Activated CD8-positive, alpha-beta memory T cell treated with anti-CD3 and anti-CD28 coated beads, Interleukin-2, amount 50 U/mL, for 48 hours (primary cell): ENCODE measurements around the gene TRIM47.

Experiments used
- DNase-seq: peaks from one replicate; pipeline ENCODE4 v3.0.0-alpha.2; 2020

TRIM47 gene

DNA sequence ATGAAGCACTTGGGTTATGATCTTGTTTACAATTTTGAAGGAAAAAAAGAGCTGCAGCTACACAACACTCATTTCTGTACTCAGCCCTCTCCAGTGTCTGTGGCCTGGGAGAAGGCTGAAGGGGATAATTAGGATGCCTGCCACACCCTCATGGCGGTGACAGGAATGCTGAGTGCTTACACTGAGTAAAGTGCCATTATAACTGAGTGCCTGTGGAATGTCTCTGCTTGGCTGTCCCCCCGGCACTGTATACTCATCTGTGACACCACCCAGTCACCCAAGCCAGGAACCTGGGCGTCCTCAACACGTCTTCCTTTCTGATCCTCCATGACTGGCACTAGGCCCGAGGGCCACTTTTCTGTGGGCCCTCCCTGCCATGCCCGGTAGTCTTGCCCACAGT, 29.8 kb upstream of the TRIM47 start:
- DNase-seq, result no peak

DNA sequence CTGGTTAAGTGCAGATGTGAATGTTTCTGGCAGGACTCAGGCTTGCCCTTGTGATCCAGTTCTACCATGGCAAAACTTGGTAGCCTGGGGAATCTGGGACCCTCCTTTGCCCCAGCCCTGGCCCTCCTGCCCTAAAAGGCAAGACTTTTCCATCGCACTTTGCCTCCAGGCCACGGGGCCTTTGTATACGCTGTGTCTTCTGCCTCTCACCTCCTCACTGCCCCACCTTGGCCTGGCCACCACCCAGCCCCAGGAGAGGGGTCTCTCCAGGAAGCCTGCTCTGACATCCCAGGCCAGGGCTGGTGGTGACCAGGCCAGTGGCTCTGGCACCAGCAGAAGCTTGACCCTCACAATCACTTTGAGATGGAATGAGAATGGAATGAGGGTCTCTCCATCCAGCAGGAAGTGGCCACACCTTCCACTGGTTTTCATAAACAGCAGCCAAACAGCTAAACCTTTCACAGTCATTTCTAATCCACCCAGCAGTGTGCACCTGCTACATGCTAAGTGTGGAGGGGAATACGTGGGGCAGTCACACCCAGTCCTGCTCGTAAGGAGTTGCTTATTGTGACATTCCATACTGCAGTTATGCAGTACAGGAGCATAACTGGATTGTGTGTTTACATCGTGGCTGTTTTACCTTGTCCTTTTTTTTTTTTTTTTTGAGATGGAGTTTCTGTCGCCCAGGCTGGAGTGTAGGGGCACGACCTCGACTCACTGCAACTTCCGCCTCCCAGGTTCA, 27.9 kb upstream of the TRIM47 start:
- DNase-seq, result no peak

DNA sequence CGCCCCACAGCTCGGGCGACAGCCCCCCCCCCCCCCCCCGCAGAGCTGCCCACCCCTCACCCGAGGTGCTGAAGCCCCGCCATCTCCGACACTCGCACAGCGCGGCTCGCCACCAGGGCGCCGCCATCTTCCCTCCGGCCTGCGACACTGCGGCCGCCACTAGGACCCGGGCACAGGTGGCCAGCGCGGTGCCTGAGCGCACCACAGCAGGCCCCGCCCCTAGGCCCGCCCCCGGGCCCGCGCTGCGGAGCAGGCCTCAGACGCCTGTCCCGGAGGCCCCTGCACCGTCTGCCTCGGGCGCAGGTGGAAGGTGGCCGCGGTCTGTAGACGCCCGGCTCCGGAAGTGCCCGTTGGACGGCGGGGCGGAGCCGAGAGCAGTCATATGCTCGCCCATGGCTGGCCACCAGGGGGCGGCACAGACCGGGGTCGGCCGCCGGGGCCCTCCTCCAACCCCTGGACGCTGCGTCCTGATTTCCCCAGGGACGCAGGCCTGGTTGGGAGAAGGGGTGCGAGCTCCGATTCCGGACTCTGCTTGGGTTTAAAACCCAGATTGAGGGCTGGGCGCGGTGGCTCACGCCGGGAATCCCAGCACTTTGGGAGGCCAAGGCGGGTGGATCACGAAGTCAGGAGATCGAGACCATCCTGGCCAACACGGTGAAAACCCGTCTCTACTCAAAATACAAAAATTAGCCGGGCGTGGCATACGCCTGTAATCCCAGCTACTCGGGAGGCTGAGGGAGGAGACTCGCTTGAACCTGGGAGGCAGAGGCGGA, 26.6 kb upstream of the TRIM47 start, which contains the start of gene MRPL38:
MRPL38 (minus strand) TSS at position 136 of the 773 bp plus-strand sequence; CDS start at position 127, 9 bp downstream.
- peak; percentile 98 for DNase-seq

DNA sequence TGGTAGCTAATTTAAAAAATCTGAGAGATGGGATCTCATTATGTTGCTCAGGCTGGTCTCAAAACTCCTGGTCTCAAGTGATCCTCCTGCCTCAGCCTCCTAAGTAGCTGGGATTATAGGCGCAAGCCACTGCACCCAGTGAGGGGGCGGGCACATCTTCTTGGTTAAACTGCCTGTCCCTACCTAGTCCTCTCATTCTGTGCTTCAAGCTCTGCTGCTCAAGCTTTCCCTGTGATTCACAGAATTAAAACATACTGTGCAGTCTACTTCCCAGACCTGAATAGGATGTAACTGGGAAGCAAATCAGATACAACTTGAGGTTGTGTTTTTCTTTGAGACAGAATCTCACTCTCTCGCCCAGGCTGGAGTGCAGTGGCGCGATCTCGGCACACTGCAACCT, 24.0 kb upstream of the TRIM47 start:
- DNase-seq, result no peak

DNA sequence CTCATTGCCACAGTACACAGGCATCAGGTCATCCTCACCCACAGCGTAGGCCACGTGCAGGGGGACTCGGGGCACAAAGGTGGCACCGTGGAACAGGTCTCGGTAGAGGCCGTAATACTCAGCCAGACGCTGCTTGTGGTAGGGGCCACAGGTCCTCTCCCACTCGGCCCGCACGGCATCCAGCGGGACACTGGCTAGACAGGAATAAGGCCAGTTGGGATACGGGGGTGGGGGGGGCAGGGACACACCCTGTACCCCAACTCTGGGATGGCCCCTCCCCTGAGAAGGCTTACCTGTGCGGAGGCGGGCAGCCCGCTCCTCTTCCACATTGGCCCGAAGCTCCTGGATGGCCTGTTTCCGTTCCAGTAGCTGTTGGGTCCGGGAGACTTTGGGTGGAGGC, 23.3 kb upstream of the TRIM47 start:
- no peak for DNase-seq

DNA sequence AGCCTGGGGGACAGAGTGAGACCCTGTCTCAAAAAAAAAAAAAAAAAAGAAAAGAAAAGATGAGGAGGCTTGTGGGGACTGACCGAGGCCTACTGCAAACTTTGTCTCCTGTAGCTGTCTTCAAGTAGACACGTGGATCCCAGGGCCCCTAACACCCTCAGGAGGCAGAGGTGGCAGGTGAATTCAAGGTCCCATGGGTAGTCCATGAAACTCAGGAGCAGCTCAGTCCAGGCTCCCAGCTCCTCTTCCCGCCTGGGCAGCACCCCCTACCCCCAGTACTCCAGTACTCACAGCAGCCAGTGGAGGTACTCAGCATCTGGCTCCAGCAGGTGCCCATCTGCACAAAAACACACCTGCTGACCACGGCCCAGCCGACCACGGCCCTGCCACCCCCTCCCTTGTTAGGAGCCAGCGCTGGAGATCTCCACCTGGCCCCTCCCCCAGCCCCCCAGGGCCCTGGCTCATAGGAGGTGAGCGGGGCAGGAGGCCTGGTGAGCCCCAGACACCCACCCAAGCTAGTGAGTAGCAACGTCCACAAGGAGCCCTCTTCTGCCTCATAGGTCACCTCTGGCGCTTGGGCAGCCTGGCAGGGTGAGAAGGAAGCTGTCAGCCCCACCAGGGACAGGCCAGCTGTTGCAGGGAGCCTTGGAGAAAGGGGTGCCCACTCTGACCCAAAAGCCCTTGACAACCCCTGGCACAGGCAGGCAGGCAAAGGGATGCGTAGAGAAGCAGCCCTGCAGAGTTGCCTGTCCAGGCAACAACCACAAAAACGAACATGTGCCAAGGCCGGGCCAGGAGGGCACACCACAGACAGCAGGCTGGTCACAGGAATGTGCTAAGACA, 22.5 kb upstream of the TRIM47 start:
- DNase-seq, result no peak

DNA sequence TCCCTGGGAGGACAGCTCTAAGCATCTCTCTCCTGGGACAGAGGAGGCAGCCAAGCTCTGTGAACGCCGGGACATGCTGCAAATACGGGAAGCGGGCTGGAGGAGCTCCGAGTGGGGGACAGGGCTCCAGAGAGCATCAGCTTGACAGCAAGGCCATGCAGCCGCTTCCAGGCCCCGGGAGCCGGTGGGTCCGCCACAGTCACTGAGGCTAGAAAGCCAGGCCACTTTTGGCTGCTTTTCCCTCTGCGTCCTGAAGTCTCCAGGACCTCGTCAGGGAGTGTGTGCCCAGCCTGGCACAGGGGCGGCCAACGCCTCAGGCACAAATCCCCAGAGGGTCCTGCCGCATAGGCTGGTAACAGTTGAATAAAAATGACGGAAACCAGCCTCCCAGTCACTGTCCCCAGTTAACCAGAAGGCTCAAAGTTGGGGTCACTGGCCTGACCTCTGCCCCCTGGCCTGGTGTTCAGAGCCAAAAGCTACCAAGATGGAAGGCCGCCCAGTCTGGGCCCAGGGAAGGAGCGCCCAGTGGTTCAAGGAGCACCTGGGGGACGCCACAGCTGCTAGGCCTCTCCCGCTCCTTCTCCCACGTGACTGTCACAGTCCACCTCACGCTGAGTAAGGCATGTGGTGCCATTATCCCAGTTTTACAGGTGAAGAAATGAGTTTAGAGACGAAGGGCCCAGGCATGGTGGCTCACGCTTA, 21.5 kb upstream of the TRIM47 start:
- no peak for DNase-seq

DNA sequence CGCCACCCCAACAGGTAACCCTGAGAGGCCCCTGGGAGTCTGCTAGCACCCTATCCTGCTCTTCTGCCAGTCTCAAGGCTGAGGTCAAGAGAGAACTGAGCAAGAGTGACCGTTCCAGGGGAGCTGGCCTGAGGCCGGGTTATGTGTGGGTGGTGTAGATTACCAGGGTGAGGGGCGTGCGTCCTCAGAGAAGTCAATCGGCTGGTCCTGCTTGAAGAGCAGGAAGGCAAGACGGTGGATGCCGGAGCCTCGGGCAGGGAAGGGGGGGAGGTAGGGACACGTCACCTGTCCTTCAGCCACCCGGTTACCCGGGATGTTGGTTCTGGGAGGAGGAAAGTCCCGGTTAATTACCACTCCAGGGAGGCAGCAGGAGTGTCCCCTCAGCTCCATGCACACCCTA, 21.0 kb upstream of the TRIM47 start:
- DNase-seq, result no peak

DNA sequence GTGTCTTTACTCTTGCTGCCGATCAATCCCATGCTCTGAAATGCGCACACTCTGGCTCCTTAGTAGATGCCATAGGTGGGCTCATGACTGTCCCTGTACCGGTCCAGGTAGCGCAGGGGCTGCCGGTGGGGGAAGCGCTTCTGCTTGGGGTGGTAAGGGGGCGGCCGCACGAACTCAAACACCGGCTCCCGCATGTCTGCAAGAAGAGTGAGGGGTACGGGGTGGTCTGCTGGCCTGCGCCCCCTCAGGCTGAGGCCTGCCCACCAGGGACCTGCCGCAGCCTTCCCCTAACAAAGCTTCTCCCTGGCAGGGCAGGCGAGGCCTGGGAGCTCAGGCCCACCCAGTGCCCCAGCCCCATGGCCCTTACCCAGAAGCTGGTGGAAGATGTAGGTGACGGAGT, 20.4 kb upstream of the TRIM47 start:
- DNase-seq, result no peak

DNA sequence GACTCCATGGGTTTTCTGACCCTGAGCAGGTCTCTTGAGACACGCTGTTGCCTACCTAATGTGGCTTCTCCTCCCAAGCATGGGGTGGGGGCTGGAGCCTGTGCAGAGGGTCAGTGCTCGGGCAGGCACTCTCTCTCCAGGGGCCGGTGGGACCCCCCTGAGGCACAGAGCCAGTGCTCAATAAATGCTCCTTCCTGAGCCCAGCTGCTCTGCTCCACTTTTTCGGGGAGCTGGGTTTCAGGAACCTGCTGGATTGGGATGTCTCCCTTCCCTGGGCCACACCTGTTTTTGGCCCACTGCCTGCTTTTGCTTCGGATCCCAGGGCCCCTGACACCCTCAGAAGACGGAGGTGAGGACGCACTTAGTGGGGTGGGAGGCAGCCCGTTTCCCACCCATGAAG, 19.7 kb upstream of the TRIM47 start:
- no peak for DNase-seq

DNA sequence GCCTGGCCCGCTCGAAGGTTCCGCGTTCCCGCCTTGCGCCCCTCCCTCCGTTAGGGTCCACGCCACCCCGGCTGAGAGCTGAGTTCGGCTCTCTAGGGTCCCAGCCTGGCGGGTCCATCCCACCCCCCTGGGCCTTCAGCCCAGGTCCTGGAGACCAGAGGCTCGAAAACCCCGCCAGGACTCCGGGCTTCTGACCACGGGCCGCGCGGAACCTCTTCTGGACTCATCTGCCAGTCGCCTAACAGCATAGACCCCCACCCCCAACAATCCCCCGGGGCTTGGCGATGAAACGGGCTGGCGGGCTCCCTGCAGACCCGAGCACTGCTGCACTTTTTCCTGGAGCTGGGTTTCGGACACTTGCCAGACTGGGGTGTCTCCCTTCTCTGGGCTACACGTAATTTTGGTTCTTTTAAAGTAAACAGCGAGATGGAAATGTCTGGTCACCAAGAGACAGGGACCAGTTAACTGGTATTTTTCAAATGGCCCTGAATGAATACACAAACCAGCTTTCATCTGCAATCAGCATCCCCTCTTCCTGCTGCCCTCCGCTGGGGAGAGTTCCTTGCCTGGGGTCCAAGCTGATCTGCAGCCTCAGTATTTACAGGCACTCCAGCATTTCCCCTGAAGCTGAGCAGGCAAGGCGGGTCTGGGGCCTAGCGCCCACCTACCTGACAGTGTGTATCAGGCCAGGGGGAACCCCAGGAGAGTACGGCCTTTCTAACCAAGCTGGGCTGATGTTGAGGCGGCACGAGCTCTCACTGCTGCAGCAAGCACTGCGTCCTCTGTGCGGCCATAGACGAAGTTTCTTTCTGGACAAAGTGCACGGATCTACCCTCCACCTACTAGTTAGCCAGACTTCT, 19.0 kb upstream of the TRIM47 start:
- no peak for DNase-seq

DNA sequence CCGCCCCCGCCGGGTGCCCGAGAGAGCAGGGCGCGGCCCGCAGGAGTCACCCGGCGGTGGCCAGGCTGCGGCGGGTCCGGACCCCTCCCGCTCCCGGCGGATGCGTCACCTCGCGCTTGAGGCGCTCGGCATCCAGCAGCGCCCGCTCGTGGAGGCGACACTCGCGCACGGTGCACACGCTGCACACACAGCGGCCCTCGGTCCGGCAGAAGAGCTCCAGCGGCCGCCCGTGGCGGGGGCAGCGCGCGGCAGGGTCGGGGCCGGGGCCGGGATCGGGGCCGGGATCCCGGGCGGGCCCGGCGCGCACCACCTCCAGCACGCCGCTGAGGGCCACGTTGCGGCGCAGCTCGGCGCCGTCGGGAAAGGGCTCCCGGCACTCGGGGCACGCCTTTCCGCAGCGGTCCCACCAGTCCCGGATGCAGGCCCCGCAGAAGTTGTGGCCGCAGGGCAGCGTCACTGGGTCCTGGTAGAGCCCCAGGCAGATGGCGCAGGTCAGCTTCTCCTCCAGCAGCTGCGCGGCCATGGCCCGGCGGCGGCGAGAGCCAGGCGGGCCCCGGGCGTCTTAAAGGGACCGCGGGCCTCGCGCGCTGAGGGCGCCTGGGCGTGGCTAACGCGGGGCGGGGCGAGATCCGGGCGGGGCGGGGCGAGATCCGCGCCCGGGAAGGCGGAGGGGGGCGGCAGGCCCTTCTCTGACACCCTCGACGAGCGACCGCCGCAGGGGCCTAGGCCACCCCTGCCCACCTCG, 18.2 kb upstream of the TRIM47 start, which contains the start of gene TRIM65:
TRIM65 (minus strand) TSS at position 537 of the 745 bp plus-strand sequence; CDS start at position 523, 14 bp downstream.
- DNase-seq, result peak; percentile 91

DNA sequence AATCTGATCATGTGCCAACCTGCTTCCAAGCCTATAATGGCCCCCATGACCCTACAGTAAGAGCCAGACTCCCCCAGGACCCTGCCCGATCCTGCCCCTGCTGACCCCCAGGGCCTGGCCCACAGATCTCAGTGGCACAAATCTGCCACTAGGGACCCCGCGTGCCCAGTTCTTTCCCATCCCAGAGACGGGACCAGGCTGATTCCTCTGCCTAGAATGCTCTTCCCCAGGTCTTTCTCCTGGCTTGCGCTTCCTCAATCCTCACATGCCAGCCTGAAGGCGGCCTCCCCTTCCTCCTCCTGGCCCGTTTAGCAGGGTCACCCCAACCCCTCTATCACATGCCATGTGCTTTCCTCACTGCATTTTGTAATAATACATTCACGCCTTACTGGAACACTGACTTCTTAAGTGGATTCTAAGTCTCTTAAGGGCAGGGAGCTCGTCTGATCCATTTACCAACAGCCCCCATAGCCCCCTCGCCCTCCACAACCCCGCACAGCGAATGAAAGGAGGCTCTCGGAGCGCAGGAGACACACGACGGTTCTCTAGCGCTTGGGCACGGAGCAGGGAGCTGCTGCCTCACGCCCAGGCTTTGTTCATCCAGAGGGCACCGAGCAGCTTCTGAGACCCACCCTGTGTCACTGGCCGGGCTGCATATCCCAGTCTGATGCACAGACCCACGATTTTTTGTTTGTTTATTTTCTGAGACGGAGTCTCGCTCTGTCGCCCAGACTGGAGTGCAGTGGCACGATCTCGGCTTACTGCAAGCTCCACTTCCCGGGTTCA, 17.2 kb upstream of the TRIM47 start:
- no peak for DNase-seq

DNA sequence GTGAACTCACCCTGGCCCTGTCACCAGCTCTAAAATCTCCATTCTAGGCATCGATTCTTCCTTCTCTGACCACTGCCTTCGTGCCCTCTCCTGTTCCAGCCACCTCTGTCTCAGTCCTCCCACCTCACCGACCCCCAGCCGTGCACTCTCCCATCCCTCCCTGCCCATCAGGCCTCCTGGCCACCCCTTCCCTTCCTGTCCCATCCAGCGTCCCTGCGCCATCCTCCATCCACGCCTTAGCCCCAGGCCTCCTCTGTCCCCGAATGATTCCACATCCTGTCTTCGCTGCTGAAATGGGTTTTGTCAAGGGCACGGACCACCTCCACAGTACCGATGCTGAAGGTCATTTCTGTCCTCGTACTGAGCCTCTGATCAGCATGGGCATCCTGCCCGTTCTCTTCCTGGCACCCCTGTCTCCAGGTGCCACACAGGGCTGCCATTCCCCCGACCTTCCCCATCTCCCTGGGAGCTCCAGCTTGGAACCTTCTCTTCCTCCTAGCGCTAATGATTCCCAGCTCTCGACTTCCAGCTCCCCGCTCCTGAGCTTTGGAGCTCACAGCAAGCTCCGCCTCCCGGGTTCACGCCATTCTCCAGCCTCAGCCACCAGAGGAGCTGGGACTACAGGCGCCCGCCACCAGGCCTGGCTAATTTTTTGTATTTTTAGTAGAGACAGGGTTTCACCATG, 15.8 kb upstream of the TRIM47 start:
- DNase-seq, result no peak

DNA sequence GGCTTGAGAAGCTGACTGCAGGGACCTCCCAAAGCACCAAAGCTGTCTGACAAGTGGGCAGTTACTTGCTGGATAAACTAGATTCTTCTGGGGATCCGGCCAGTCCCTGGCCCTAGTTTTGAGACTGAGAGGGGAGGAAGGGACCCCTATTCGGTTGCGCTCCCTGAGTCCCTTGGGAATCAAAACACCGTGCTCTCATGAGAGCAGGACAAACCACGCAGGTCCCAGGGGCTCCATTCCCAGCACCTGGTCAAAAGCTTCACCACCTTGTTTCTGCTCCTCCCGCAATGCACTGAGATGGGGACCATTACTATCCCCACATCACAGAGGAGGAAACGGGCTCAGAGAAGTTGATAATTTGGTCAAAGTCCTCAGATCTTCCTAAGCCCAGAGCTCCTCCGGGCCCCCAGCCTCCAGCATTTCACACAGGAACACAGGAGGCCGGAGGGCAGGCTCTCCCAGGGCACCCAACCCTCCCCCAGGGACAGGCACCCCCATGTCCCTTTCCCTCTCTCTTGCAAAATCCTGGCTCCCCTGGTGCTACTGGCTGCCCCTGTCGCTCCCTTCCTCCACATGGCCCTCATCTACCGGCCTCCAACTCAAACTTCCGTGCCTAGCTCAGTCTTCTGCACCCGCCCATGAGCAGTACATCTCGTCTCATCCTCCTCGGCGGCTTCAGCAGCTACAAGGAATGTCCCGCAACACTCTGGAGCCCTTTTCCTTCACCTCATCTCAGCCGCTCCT, 15.1 kb upstream of the TRIM47 start:
- no peak for DNase-seq

DNA sequence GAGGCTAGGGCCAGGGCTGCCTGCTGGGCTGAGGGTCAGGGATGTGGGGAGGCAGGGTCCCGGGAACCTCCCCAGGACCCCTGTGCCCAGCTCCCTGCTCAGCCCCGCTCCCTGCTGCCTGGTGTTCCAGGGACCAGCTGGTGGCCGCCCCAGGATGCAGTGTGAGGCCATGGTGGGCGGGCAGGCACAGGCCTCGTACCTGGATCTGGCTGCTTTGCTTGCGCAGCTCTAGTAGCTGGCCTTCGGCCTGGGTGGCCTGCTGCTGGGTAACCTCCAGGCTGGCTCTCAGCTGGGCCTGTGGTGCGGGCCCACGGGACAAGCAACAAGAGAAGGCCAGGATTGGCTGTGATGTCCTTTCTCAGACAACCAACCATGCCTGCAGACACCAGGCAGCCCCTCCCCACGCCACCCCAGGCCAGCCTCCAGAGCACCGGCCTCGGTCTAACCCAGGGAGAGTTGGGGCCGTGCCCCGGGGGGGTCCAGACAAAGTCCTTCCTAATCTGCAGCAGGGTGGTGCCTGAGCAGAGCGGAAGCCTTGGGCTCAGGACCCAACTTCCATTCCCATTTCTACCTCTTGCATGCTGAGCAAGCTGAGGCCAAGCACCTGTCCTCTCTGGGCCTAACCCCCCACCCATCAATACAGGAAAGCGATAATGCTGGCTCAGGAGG, 14.3 kb upstream of the TRIM47 start:
- no peak for DNase-seq

DNA sequence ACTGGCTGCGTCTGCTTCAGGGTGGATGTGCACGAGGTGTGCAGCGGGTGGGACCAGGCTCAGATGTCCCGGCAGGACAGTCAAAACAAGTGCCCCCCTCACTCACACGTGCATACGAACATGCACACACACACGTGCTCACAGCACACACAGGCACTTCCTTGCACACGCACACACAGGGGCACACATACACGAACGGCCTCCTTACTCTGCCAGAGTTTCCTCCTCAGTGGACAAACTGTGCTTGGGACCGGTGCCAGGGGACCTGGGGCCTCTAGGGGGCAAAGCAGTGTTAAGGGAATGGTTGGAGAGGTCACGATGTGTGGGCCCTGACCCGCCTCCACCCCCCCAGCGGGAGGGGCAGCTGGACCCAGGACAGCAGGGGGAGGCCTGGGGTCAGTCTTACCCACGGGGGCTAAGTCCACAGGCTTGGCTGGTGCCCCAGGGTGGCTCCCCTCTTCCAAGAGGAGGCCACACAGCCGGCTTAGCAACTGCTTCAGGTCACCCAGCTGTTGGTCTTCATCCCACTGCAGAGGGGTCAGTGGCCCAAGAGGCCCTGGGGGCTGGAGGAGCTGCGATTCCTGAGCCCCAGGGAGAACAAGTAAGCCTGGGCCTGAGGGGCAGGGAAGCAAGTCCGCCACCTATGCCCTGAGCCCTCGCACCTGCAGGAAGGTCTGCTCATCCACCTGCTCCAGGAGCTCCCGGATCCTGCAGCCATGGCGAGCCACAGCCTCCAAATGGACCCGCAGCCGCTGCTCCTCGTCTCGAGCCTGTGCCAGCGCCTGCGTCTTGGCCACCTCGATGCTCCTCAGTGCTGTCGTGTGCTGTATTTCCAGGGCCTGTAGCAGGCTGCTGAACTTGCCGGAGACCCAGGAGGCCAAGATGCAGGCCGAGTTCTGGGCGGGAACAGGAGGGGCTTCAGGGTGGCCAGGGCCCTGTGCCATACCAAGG, 13.5 kb upstream of the TRIM47 start:
- DNase-seq, result no peak
